Kidney tubule cell (primary cell): ENCODE measurements around the gene IQSEC3.
A peak's percentile ranks its signal among the peaks of the same experiment; 100 is the strongest.
"Not testable (repeated sequence)": the region's sequence is repeated elsewhere in the genome, so short reads cannot be mapped to it uniquely, and the experiment has no call there.

ENCODE experiments used
- DNase-seq: peaks from one replicate; pipeline ENCODE4 v3.0.0-alpha.2; 2018; ENCODE audit warnings: low spot score

The IQSEC3 gene

DNA sequence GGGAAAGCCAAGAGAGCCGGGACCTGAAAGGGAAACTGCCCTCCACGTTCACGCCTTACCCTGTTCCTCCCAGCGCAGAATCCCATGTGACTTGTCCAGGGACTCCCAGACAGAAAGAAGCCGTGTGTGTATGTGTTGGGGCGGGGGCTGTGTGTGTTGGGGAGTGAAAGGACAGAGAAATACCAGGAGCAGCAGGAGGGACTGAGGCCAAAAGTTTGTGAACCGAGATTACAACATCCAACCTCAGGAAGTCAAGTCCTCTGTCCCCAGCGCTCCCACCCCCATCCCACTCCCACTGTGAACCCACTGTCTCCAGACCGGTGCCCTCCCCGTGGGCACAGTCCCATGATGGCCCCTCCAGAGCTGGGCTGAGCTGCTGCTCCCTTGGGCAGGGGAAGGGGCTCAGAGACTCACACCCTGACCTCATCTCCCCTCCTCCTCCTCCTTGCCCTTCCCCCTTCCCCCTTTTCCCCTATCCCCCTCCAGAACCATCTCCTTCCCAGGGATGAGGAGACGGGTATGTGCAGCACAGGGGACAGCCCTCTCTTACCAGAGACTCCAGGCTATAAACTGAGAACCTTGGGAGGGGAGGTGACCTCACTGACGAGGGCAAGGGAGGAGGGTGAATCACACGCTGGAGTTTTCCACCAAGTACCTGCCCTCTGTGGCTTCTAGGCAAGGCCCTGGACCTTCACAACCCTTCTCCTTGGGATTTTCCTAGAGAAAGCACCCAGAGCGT is 147.6 kb downstream of the IQSEC3 start, which contains the start of gene SLC6A12:
SLC6A12 (minus strand) TSS at position 155 of the 739 bp plus-strand sequence. CDS start 4,171 bp downstream, outside the sequence.
- DNase-seq, result peak; percentile 77

DNA sequence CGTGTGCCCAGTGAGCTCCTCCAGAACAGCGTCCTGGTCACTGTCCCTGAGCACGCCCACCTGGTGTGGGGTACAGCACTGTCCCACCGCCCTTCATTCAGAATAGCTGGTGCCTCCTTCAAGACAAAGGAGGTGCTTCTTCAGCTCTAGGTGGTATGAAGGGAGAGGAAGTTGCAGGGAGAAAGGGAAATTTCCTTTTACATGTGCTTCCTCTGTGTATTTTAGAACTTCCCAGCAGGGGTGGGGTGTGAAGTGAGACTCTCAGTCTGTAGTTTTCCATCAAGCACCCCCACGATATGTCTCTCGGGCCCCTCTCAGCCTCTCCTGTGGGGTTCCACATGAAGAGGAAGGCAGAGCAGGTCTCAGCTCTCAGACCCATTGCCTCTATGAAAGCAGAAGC is 148.5 kb downstream of the IQSEC3 start:
- no peak for DNase-seq

- DNase-seq, result not testable (repeated sequence)
Observed at GRCh38 chr12:217029-217428, 150.5 kb downstream of the IQSEC3 start.

DNA sequence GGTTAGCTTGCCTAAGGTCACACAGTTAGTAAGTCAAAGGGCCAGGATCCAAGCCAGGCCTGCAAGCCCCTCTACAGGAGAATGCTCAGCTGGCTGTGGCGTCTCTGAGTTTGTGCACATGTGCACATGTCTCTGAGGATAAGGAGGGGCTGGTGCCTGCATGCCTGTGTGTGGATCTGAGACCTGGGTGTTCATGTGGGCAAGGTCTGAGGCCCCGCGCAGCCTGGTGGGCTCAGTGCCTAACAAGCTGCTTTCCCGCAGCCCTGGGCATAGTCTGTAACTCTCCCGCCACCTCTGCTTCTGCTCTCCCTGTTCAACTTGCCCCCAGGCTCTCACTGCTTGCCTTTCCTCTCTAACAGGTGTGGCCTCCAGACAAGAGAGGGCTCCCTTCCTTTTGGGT is 151.7 kb downstream of the IQSEC3 start:
- DNase-seq, result no peak

DNA sequence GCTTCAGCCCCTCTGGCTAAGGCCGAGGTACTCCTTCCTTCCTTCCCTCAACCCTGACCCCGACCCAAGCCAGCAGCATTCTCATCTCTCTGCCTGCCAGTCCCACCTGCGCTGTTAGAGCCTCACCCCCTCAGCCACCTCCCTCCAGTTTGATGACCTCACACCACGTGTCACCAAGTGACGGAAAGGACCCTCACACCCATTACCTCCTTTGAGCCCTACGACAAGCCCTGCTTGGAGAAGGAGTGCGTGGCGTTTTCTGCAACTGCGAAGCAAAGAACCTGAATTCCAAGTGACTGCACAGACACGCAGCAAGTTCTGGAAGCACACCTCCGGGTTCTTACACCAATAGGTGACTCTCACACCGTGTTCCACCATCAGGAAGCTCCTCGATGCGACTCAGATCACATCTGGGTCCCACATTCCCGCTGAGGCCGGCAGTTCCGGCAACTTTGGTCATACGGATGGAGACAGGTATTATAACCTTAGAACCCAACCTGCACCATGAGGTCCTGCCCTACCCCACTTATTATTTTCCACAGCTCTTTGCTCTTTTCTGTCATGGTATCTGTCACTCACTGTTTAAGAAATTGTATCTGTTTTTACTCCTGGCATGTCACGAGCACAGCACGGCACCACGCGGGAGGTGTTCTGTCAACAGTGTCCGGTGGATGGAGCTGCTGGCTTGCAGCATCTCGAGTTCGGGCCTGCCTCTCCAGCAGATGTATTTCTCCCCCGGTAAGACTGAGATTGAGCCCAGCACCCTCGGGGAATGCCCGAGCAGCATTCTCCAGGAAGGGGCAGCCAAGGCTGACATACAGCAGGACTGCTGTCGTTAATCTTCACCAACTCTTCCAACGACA is 152.4 kb downstream of the IQSEC3 start:
- DNase-seq, result no peak

- peak; percentile 85 for DNase-seq
Observed at GRCh38 chr12:219891-220352, 153.4 kb downstream of the IQSEC3 start.

GRCh38 chr12:220491-220890 is 153.9 kb downstream of the IQSEC3 start:
- DNase-seq, result no peak

GRCh38 chr12:220946-221550 is 154.5 kb downstream of the IQSEC3 start:
- no peak for DNase-seq

DNA sequence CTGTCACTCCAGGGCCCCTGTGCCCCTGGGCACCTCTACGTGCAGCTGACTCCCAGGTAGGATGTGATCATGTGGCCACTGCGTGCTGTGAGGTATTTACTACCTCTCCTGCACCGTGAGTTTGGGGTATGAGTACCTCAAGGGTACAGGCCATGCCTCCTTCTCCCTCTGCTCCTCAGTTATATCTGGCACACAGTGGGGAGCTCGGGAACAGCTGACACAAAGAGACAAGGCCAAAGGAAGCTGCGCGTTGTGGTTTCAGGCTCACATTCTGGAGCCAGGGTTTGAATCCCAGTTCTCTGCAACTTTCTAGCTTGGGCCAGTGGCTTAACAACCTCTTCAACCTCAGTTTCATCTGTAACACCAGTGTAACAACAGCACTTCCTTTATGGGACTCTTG is 155.2 kb downstream of the IQSEC3 start:
- DNase-seq, result no peak

DNA sequence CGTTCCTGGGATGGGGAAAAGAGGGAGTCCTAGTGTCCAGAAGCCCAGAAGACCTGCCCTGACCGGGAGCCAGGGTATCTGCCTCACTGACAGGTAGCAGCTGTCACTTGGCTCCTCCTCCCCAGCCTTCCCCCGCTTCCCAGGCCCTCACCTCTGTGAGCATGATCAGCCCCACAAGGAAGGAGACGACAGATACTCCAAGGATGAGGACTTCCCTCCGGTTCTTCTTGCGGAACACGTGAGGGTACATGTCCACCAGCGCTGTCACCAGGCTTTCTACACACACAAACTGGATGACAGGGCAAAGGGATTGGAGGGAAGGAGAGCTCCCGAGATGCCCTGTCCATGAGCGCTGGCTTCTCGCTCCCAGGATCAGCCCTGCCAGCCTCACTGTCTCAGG is 157.3 kb downstream of the IQSEC3 start:
- no peak for DNase-seq

GRCh38 chr12:224330-224729 is 157.8 kb downstream of the IQSEC3 start:
- no peak for DNase-seq

GRCh38 chr12:225012-225411 is 158.4 kb downstream of the IQSEC3 start:
- DNase-seq, result no peak

GRCh38 chr12:226401-226800 is 159.8 kb downstream of the IQSEC3 start:
- no peak for DNase-seq

- DNase-seq, result no peak
Observed at GRCh38 chr12:227286-227915, 160.8 kb downstream of the IQSEC3 start.
